ENCODE measurements around the gene CTXN1. TPM values are rescaled to one million over a fixed set of nuclear protein-coding genes. Genes with fewer than 3 reads are reported as not detected.

The CTXN1 gene
- total RNA-seq, 1 donor from 2014 or later = 57.8 TPM

- no peak overlapping the region for H3K27ac Mint-ChIP-seq
- no peak for DNase-seq (ENCODE audit: extremely low spot score, unreplicated experiment)
- H3K36me3 Mint-ChIP-seq = no peaks in the 10 kb centered on the region
- peak overlapping the region; percentile 63 for H3K4me3 Mint-ChIP-seq
- no peak for TF ChIP-seq CTCF (conservative IDR thresholded peaks at IDR 0.05)
- H3K4me1 Mint-ChIP-seq (ENCODE audit: unreplicated experiment) = peaks cover 17% of the 10 kb centered on the region
- H3K9me3 Mint-ChIP-seq = no peaks in the 10 kb centered on the region
- H3K27me3 Mint-ChIP-seq = peaks cover 17% of the 10 kb centered on the region
Measured at GRCh38 chr19:7921967-7922835, 3.7 kb downstream of the CTXN1 start.

GRCh38 chr19:7921302-7921966 is 4.5 kb downstream of the CTXN1 start:
- Mint-ChIP-seq H3K27me3 (peaks cover 22% of the 10 kb centered on the region), H3K4me1 (ENCODE audit: unreplicated experiment) (peaks cover 15% of the 10 kb centered on the region), H3K4me3 (peak overlapping the region; percentile 87), H3K9me3 (no peaks in the 10 kb centered on the region), H3K36me3 (no peaks in the 10 kb centered on the region), H3K27ac (peak overlapping the region; percentile 92)
- no peak for DNase-seq (ENCODE audit: extremely low spot score, unreplicated experiment)
- no peak for TF ChIP-seq CTCF (conservative IDR thresholded peaks at IDR 0.05)

- Mint-ChIP-seq H3K9me3 (no peaks in the 10 kb centered on the region), H3K4me1 (ENCODE audit: unreplicated experiment) (peaks cover 13% of the 10 kb centered on the region), H3K4me3 (peak overlapping the region; percentile 87), H3K27ac (peak overlapping the region; percentile 92), H3K36me3 (no peaks in the 10 kb centered on the region), H3K27me3 (peaks cover 26% of the 10 kb centered on the region)
- peak; percentile 98 for DNase-seq (ENCODE audit: extremely low spot score, unreplicated experiment)
- no peak for TF ChIP-seq CTCF (conservative IDR thresholded peaks at IDR 0.05)
Measured at GRCh38 chr19:7920519-7921301, 5.2 kb downstream of the CTXN1 start.

GRCh38 chr19:7919610-7920518 is 6.1 kb downstream of the CTXN1 start, which contains the start of gene SNAPC2:
TSS of gene SNAPC2 (plus strand) at chr19:7920338. CDS start at chr19:7920367, 29 bp downstream.
- H3K27ac Mint-ChIP-seq = peak within 1 kb of the TSS; percentile 92
- H3K27me3 Mint-ChIP-seq = peaks cover 34% of the 10 kb centered on the region
- no peaks in the 10 kb centered on the region for H3K36me3 Mint-ChIP-seq
- TF ChIP-seq CTCF (conservative IDR thresholded peaks at IDR 0.05) = no peak
- H3K4me3 Mint-ChIP-seq = peak within 1 kb of the TSS; percentile 87
- H3K9me3 Mint-ChIP-seq = no peaks in the 10 kb centered on the region
- peak; percentile 98 for DNase-seq (ENCODE audit: extremely low spot score, unreplicated experiment)
- H3K4me1 Mint-ChIP-seq (ENCODE audit: unreplicated experiment) = peaks cover 13% of the 10 kb centered on the region

Measured in type B pancreatic cell (in vitro differentiated cells).